Esophagus muscularis mucosa (tissue), 4 donors: ENCODE data around the gene RNASET2. TPM values are rescaled to one million over a fixed set of nuclear protein-coding genes. Genes with fewer than 3 reads are reported as not detected.

Experiments used
- DNase-seq: peaks from one replicate; pipeline ENCODE4 v3.0.0-alpha.2; 2017; ENCODE audit errors: extremely low spot score
- H3K27ac ChIP-seq, 4 donors: fragments of 200-600 bp; sonication (generic); replicated peaks in 1 of 4; 1 replicate in 3 of 4; 2 replicates in 1 of 4; pipeline ENCODE4 v1.5.1; 2016 to 2019; ENCODE audit warnings: mild to moderate bottlenecking in 1 of 4
- H3K27me3 ChIP-seq, 4 donors: fragments of 200-600 bp; sonication (generic); one replicate each; pipeline versions ENCODE4 v1.5.1 to v1.6.0; 2016 to 2019
- H3K36me3 ChIP-seq, 4 donors: fragments of 200-600 bp; sonication (generic); one replicate each; pipeline ENCODE4 v1.5.1; 2016 to 2019
- H3K4me1 ChIP-seq, 4 donors: fragments of 200-600 bp; sonication (generic); one replicate each; pipeline ENCODE4 v1.5.1; 2016 to 2019
- H3K4me3 ChIP-seq, 4 donors: fragments of 200-600 bp; sonication (generic); 1 replicate in 2 of 4; 2 replicates in 2 of 4; pipeline ENCODE4 v1.5.1; 2016 to 2019; ENCODE audit warnings: mild to moderate bottlenecking in 4 of 4, moderate library complexity in 1 of 4
- H3K9me3 ChIP-seq, 4 donors: fragments of 200-600 bp; sonication (generic); 1 replicate in 3 of 4; 2 replicates in 1 of 4; pipeline ENCODE4 v1.5.1; 2016 to 2019
- CTCF ChIP-seq, 3 experiments: fragments of 200-600 bp in 2 of 3; fragments of 450-650 bp in 1 of 3; sonication (generic) in 2 of 3; IDR thresholded peaks; one replicate each; pipeline ENCODE4 v1.5.1; 2017 to 2019; ENCODE audit warnings: antibody characterized with exemption in 3 of 3, mild to moderate bottlenecking in 2 of 3, moderate library complexity in 1 of 3
- EP300 ChIP-seq: sonication (generic); formaldehyde crosslinking; IDR thresholded peaks from one replicate; pipeline ENCODE4 v1.6.1; 2017; ENCODE audit warnings: antibody characterized with exemption
- POLR2A ChIP-seq: fragments of 450-650 bp; IDR thresholded peaks from one replicate; pipeline ENCODE4 v1.6.1; 2017; ENCODE audit warnings: antibody characterized with exemption, moderate library complexity, mild to moderate bottlenecking, low read depth
- POLR2AphosphoS5 ChIP-seq, 2 donors: sonication (generic); formaldehyde crosslinking; IDR thresholded peaks; one replicate each; pipeline ENCODE4 v1.6.1; 2017; ENCODE audit warnings: antibody characterized with exemption in 2 of 2
- WGBS: methylation state at CpG from one replicate; pipeline ENCODE4 v1.1.5; 2018; 5-methylcytosine and 5-hydroxymethylcytosine counted together
- intact Hi-C: fragments of 100-400 bp; cut with DNase I; formaldehyde crosslinking; loops from one replicate; pipeline ENCODE4 v1.15.1; 2023
- total RNA-seq, 4 donors: library from RNA; depleted of rRNA; stranded (reverse); fragments of >200 nt; gene quantifications; one replicate each; pipeline versions ENCODE4 v1.1.0 to v1.2.1, GENCODE V29; 2016

RNASET2 gene
- total RNA-seq, 4 donors from 2014 or later, result 24.1 to 54.5 (median 30.4) TPM

- H3K36me3 ChIP-seq, result no peaks in the 10 kb centered on the region
- DNase-seq, result peak; percentile 37
- WGBS, result 61% methylated on average over 6 of the region's 6 CpGs
- H3K27ac ChIP-seq, result no peak overlapping the region
- H3K27me3 ChIP-seq, result no peaks in the 10 kb centered on the region
- intact Hi-C loops, result loop anchor here (5.0 kb wide), 1 partner anchor 200 kb away; no protein-coding TSS in a partner anchor
- no peaks in the 10 kb centered on the region for H3K9me3 ChIP-seq
- H3K4me1 ChIP-seq, result peaks cover 0 to 6% (median 0%) of the 10 kb centered on the region in 4 donors
- no peak overlapping the region for H3K4me3 ChIP-seq
- TF ChIP-seq CTCF (IDR thresholded peaks at IDR 0.05), result no peak
Observed at GRCh38 chr6:166987448-166987847, 31.1 kb upstream of the RNASET2 start.

GRCh38 chr6:166980738-166981137 is 24.4 kb upstream of the RNASET2 start:
- Histone ChIP-seq H3K9me3 (no peaks in the 10 kb centered on the region), H3K27me3 (no peaks in the 10 kb centered on the region), H3K4me1 (no peaks in the 10 kb centered on the region), H3K27ac (no peak overlapping the region), H3K4me3 (no peak overlapping the region), H3K36me3 (no peaks in the 10 kb centered on the region)
- WGBS, result 97% methylated on average over 3 of the region's 3 CpGs
- no peak for TF ChIP-seq POLR2A
- intact Hi-C loops, result no loop called here
- DNase-seq, result peak; percentile 17

GRCh38 chr6:166977621-166978525 is 21.5 kb upstream of the RNASET2 start:
- 82% methylated on average over 9 of the region's 9 CpGs for WGBS
- H3K9me3 ChIP-seq, result no peaks in the 10 kb centered on the region
- H3K36me3 ChIP-seq, result no peaks in the 10 kb centered on the region
- TF ChIP-seq POLR2A, result no peak
- no peak for TF ChIP-seq EP300
- TF ChIP-seq CTCF (IDR thresholded peaks at IDR 0.05), result no peak
- TF ChIP-seq POLR2AphosphoS5 (IDR thresholded peaks at IDR 0.05), result no peak
- DNase-seq, result no peak
- H3K27me3 ChIP-seq, result no peaks in the 10 kb centered on the region
- intact Hi-C loops, result no loop called here
- no peak overlapping the region for H3K27ac ChIP-seq
- H3K4me1 ChIP-seq, result no peaks in the 10 kb centered on the region
- no peak overlapping the region for H3K4me3 ChIP-seq

GRCh38 chr6:166976636-166977035 is 20.3 kb upstream of the RNASET2 start:
- intact Hi-C loops, result no loop called here
- Histone ChIP-seq H3K4me3 (no peak overlapping the region), H3K27me3 (no peaks in the 10 kb centered on the region), H3K27ac (no peak overlapping the region), H3K9me3 (no peaks in the 10 kb centered on the region), H3K4me1 (no peaks in the 10 kb centered on the region), H3K36me3 (no peaks in the 10 kb centered on the region)
- TF ChIP-seq CTCF (IDR thresholded peaks at IDR 0.05) (no peak), EP300 (no peak), POLR2AphosphoS5 (IDR thresholded peaks at IDR 0.05) (no peak), POLR2A (no peak)
- no peak for DNase-seq
- WGBS, result 100% methylated on average over 2 of the region's 2 CpGs

DNA sequence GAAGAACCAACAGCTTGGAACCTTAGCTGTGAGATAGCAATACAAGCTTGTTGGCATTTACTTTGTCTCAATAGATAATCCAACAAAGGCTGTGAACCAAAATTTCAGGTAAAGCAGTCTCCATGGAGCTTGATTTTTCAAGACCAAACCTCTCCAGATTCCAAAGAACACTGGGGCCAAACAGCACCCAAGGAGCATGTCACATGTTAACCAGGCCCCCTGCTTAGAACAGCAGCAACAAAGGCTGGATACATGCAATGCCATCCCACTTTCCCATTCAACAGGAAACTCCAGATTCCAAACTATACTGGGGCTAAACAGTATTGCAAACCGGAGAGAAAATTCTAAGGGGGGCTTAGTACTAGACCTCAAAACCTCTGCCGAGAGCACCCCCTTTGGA is 15.8 kb upstream of the RNASET2 start:
- Histone ChIP-seq H3K4me3 (no peak overlapping the region), H3K9me3 (no peaks in the 10 kb centered on the region), H3K27ac (no peak overlapping the region), H3K36me3 (no peaks in the 10 kb centered on the region), H3K27me3 (no peaks in the 10 kb centered on the region), H3K4me1 (no peaks in the 10 kb centered on the region)
- no peak for DNase-seq
- TF ChIP-seq POLR2AphosphoS5 (IDR thresholded peaks at IDR 0.05) (no peak), CTCF (IDR thresholded peaks at IDR 0.05) (no peak), EP300 (no peak), POLR2A (no peak)
- 97% methylated on average over 2 of the region's 2 CpGs for WGBS
- intact Hi-C loops, result no loop called here
